Upper lobe of left lung (tissue), 4 donors: ENCODE data around the gene CAMK1D.

Source experiments
- POLR2A ChIP-seq, 4 donors: fragments of 450-650 bp; IDR thresholded peaks; one replicate each; pipeline ENCODE4 v1.5.1; 2016 to 2017; ENCODE audit warnings: antibody characterized with exemption in 4 of 4, mild to moderate bottlenecking in 2 of 4
- TF ChIP-seq, protein P1 (sequence below), 6 experiments: fragments of 450-650 bp in 4 of 6; fragments of 200-600 bp in 2 of 6; sonication (generic) in 2 of 6; IDR thresholded peaks; one replicate each; pipeline ENCODE4 v1.5.1; 2016 to 2019; ENCODE audit warnings: antibody characterized with exemption in 6 of 6

DNA sequence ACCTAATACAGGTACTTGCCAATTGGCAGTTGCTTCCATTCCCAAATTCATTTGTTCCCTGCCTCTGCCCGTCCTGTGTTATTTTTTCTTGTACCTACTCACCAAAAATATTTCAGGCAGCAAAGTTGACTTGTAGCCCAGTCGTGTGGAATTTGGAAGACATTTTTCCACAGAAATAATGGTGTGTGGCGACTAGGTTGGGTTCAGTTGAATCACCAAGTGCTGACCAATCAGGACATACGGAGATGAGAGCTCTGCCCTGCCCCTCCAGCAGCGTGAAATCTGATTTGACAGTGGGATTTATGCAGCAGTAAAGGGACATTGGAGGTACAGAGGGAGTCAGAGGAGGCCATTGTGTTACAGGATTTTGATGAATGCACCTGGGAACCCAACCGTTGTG is 435.3 kb downstream of the CAMK1D start:
- TF ChIP-seq, protein P1, sequence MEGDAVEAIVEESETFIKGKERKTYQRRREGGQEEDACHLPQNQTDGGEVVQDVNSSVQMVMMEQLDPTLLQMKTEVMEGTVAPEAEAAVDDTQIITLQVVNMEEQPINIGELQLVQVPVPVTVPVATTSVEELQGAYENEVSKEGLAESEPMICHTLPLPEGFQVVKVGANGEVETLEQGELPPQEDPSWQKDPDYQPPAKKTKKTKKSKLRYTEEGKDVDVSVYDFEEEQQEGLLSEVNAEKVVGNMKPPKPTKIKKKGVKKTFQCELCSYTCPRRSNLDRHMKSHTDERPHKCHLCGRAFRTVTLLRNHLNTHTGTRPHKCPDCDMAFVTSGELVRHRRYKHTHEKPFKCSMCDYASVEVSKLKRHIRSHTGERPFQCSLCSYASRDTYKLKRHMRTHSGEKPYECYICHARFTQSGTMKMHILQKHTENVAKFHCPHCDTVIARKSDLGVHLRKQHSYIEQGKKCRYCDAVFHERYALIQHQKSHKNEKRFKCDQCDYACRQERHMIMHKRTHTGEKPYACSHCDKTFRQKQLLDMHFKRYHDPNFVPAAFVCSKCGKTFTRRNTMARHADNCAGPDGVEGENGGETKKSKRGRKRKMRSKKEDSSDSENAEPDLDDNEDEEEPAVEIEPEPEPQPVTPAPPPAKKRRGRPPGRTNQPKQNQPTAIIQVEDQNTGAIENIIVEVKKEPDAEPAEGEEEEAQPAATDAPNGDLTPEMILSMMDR (IDR thresholded peaks at IDR 0.05), result no peak
- no peak for TF ChIP-seq POLR2A (IDR thresholded peaks at IDR 0.05)
